ENCODE data around the gene NKAIN2.

NKAIN2 gene

GRCh38 chr6:123805921-123806320, 2.3 kb downstream of the NKAIN2 start:
- H3K4me1 ChIP-seq (ENCODE audit: control insufficient read depth in 2 of 2, insufficient read depth in 2 of 2, low read length in 2 of 2) = peaks cover 0 to 5% of the 10 kb centered on the region in 2 donors
- peaks cover 18 to 19% of the 10 kb centered on the region in 2 donors for H3K27me3 ChIP-seq (ENCODE audit: control insufficient read depth in 2 of 2, insufficient read depth in 2 of 2, low read length in 2 of 2)
- no peaks in the 10 kb centered on the region for H3K9me3 ChIP-seq (ENCODE audit: control insufficient read depth in 2 of 2, low read length in 2 of 2)
- no peak overlapping the region for H3K4me3 ChIP-seq (ENCODE audit: low read length in 2 of 2)
- H3K36me3 ChIP-seq (ENCODE audit: control insufficient read depth in 2 of 2, insufficient read depth in 2 of 2, low read length in 2 of 2) = no peaks in the 10 kb centered on the region
- no peak overlapping the region for H3K27ac ChIP-seq (ENCODE audit: low read depth in 2 of 2, low read length in 2 of 2)
- no peak overlapping the region for H3K9ac ChIP-seq (ENCODE audit: low read depth in 1 of 2, low read length in 2 of 2)

- H3K36me3 ChIP-seq (ENCODE audit: control insufficient read depth in 2 of 2, insufficient read depth in 2 of 2, low read length in 2 of 2) = no peaks in the 10 kb centered on the region
- peaks cover 18 to 19% of the 10 kb centered on the region in 2 donors for H3K27me3 ChIP-seq (ENCODE audit: control insufficient read depth in 2 of 2, insufficient read depth in 2 of 2, low read length in 2 of 2)
- H3K4me1 ChIP-seq (ENCODE audit: control insufficient read depth in 2 of 2, insufficient read depth in 2 of 2, low read length in 2 of 2) = peaks cover 0 to 5% of the 10 kb centered on the region in 2 donors
- H3K9ac ChIP-seq (ENCODE audit: low read depth in 1 of 2, low read length in 2 of 2) = no peak overlapping the region
- H3K4me3 ChIP-seq (ENCODE audit: low read length in 2 of 2) = no peak overlapping the region
- H3K9me3 ChIP-seq (ENCODE audit: control insufficient read depth in 2 of 2, low read length in 2 of 2) = no peaks in the 10 kb centered on the region
- H3K27ac ChIP-seq (ENCODE audit: low read depth in 2 of 2, low read length in 2 of 2) = no peak overlapping the region
Observed at GRCh38 chr6:123806561-123806960, 2.9 kb downstream of the NKAIN2 start.

- H3K4me3 ChIP-seq (ENCODE audit: low read length in 2 of 2) = no peak overlapping the region
- H3K9me3 ChIP-seq (ENCODE audit: control insufficient read depth in 2 of 2, low read length in 2 of 2) = no peaks in the 10 kb centered on the region
- peaks cover 13 to 15% of the 10 kb centered on the region in 2 donors for H3K27me3 ChIP-seq (ENCODE audit: control insufficient read depth in 2 of 2, insufficient read depth in 2 of 2, low read length in 2 of 2)
- H3K27ac ChIP-seq (ENCODE audit: low read depth in 2 of 2, low read length in 2 of 2) = no peak overlapping the region
- H3K4me1 ChIP-seq (ENCODE audit: control insufficient read depth in 2 of 2, insufficient read depth in 2 of 2, low read length in 2 of 2) = no peaks in the 10 kb centered on the region
- H3K36me3 ChIP-seq (ENCODE audit: control insufficient read depth in 2 of 2, insufficient read depth in 2 of 2, low read length in 2 of 2) = no peaks in the 10 kb centered on the region
- H3K9ac ChIP-seq (ENCODE audit: low read depth in 1 of 2, low read length in 2 of 2) = no peak overlapping the region
Observed at GRCh38 chr6:123808556-123808955, 4.9 kb downstream of the NKAIN2 start.

GRCh38 chr6:123810214-123810613, 6.5 kb downstream of the NKAIN2 start:
- H3K27me3 ChIP-seq (ENCODE audit: control insufficient read depth in 2 of 2, insufficient read depth in 2 of 2, low read length in 2 of 2) = peaks cover 1 to 2% of the 10 kb centered on the region in 2 donors
- no peak overlapping the region for H3K9ac ChIP-seq (ENCODE audit: low read depth in 1 of 2, low read length in 2 of 2)
- no peaks in the 10 kb centered on the region for H3K4me1 ChIP-seq (ENCODE audit: control insufficient read depth in 2 of 2, insufficient read depth in 2 of 2, low read length in 2 of 2)
- no peak overlapping the region for H3K4me3 ChIP-seq (ENCODE audit: low read length in 2 of 2)
- no peak overlapping the region for H3K27ac ChIP-seq (ENCODE audit: low read depth in 2 of 2, low read length in 2 of 2)
- no peaks in the 10 kb centered on the region for H3K9me3 ChIP-seq (ENCODE audit: control insufficient read depth in 2 of 2, low read length in 2 of 2)
- no peaks in the 10 kb centered on the region for H3K36me3 ChIP-seq (ENCODE audit: control insufficient read depth in 2 of 2, insufficient read depth in 2 of 2, low read length in 2 of 2)

- Histone ChIP-seq H3K27me3 (ENCODE audit: control insufficient read depth in 2 of 2, insufficient read depth in 2 of 2, low read length in 2 of 2) (no peaks in the 10 kb centered on the region), H3K9ac (ENCODE audit: low read depth in 1 of 2, low read length in 2 of 2) (no peak overlapping the region), H3K36me3 (ENCODE audit: control insufficient read depth in 2 of 2, insufficient read depth in 2 of 2, low read length in 2 of 2) (no peaks in the 10 kb centered on the region), H3K27ac (ENCODE audit: low read depth in 2 of 2, low read length in 2 of 2) (no peak overlapping the region), H3K4me3 (ENCODE audit: low read length in 2 of 2) (no peak overlapping the region), H3K9me3 (ENCODE audit: control insufficient read depth in 2 of 2, low read length in 2 of 2) (no peaks in the 10 kb centered on the region), H3K4me1 (ENCODE audit: control insufficient read depth in 2 of 2, insufficient read depth in 2 of 2, low read length in 2 of 2) (no peaks in the 10 kb centered on the region)
Observed at GRCh38 chr6:123810948-123811347, 7.3 kb downstream of the NKAIN2 start.

GRCh38 chr6:123811378-123811777, 7.7 kb downstream of the NKAIN2 start:
- H3K9ac ChIP-seq (ENCODE audit: low read depth in 1 of 2, low read length in 2 of 2) = no peak overlapping the region
- no peaks in the 10 kb centered on the region for H3K9me3 ChIP-seq (ENCODE audit: control insufficient read depth in 2 of 2, low read length in 2 of 2)
- no peaks in the 10 kb centered on the region for H3K4me1 ChIP-seq (ENCODE audit: control insufficient read depth in 2 of 2, insufficient read depth in 2 of 2, low read length in 2 of 2)
- no peaks in the 10 kb centered on the region for H3K27me3 ChIP-seq (ENCODE audit: control insufficient read depth in 2 of 2, insufficient read depth in 2 of 2, low read length in 2 of 2)
- no peak overlapping the region for H3K27ac ChIP-seq (ENCODE audit: low read depth in 2 of 2, low read length in 2 of 2)
- H3K36me3 ChIP-seq (ENCODE audit: control insufficient read depth in 2 of 2, insufficient read depth in 2 of 2, low read length in 2 of 2) = no peaks in the 10 kb centered on the region
- no peak overlapping the region for H3K4me3 ChIP-seq (ENCODE audit: low read length in 2 of 2)

GRCh38 chr6:123812621-123813020, 9.0 kb downstream of the NKAIN2 start:
- H3K27ac ChIP-seq (ENCODE audit: low read depth in 2 of 2, low read length in 2 of 2) = no peak overlapping the region
- no peaks in the 10 kb centered on the region for H3K4me1 ChIP-seq (ENCODE audit: control insufficient read depth in 2 of 2, insufficient read depth in 2 of 2, low read length in 2 of 2)
- no peak overlapping the region for H3K9ac ChIP-seq (ENCODE audit: low read depth in 1 of 2, low read length in 2 of 2)
- H3K9me3 ChIP-seq (ENCODE audit: control insufficient read depth in 2 of 2, low read length in 2 of 2) = no peaks in the 10 kb centered on the region
- H3K27me3 ChIP-seq (ENCODE audit: control insufficient read depth in 2 of 2, insufficient read depth in 2 of 2, low read length in 2 of 2) = no peaks in the 10 kb centered on the region
- no peaks in the 10 kb centered on the region for H3K36me3 ChIP-seq (ENCODE audit: control insufficient read depth in 2 of 2, insufficient read depth in 2 of 2, low read length in 2 of 2)
- H3K4me3 ChIP-seq (ENCODE audit: low read length in 2 of 2) = no peak overlapping the region

- no peaks in the 10 kb centered on the region for H3K27me3 ChIP-seq (ENCODE audit: control insufficient read depth in 2 of 2, insufficient read depth in 2 of 2, low read length in 2 of 2)
- H3K9ac ChIP-seq (ENCODE audit: low read depth in 1 of 2, low read length in 2 of 2) = no peak overlapping the region
- H3K27ac ChIP-seq (ENCODE audit: low read depth in 2 of 2, low read length in 2 of 2) = no peak overlapping the region
- no peaks in the 10 kb centered on the region for H3K9me3 ChIP-seq (ENCODE audit: control insufficient read depth in 2 of 2, low read length in 2 of 2)
- no peak overlapping the region for H3K4me3 ChIP-seq (ENCODE audit: low read length in 2 of 2)
- H3K4me1 ChIP-seq (ENCODE audit: control insufficient read depth in 2 of 2, insufficient read depth in 2 of 2, low read length in 2 of 2) = no peaks in the 10 kb centered on the region
- no peaks in the 10 kb centered on the region for H3K36me3 ChIP-seq (ENCODE audit: control insufficient read depth in 2 of 2, insufficient read depth in 2 of 2, low read length in 2 of 2)
Observed at GRCh38 chr6:123821112-123821511, 17.4 kb downstream of the NKAIN2 start.

GRCh38 chr6:123829302-123829953, 25.8 kb downstream of the NKAIN2 start:
- Histone ChIP-seq H3K27ac (ENCODE audit: low read depth in 2 of 2, low read length in 2 of 2) (no peak overlapping the region), H3K27me3 (ENCODE audit: control insufficient read depth in 2 of 2, insufficient read depth in 2 of 2, low read length in 2 of 2) (no peaks in the 10 kb centered on the region), H3K9ac (ENCODE audit: low read depth in 1 of 2, low read length in 2 of 2) (no peak overlapping the region), H3K4me3 (ENCODE audit: low read length in 2 of 2) (no peak overlapping the region), H3K4me1 (ENCODE audit: control insufficient read depth in 2 of 2, insufficient read depth in 2 of 2, low read length in 2 of 2) (no peaks in the 10 kb centered on the region), H3K9me3 (ENCODE audit: control insufficient read depth in 2 of 2, low read length in 2 of 2) (no peaks in the 10 kb centered on the region), H3K36me3 (ENCODE audit: control insufficient read depth in 2 of 2, insufficient read depth in 2 of 2, low read length in 2 of 2) (no peaks in the 10 kb centered on the region)

GRCh38 chr6:123830120-123830519, 26.5 kb downstream of the NKAIN2 start:
- H3K36me3 ChIP-seq (ENCODE audit: control insufficient read depth in 2 of 2, insufficient read depth in 2 of 2, low read length in 2 of 2) = no peaks in the 10 kb centered on the region
- H3K4me1 ChIP-seq (ENCODE audit: control insufficient read depth in 2 of 2, insufficient read depth in 2 of 2, low read length in 2 of 2) = no peaks in the 10 kb centered on the region
- H3K9me3 ChIP-seq (ENCODE audit: control insufficient read depth in 2 of 2, low read length in 2 of 2) = no peaks in the 10 kb centered on the region
- H3K9ac ChIP-seq (ENCODE audit: low read depth in 1 of 2, low read length in 2 of 2) = no peak overlapping the region
- no peak overlapping the region for H3K4me3 ChIP-seq (ENCODE audit: low read length in 2 of 2)
- H3K27me3 ChIP-seq (ENCODE audit: control insufficient read depth in 2 of 2, insufficient read depth in 2 of 2, low read length in 2 of 2) = no peaks in the 10 kb centered on the region
- no peak overlapping the region for H3K27ac ChIP-seq (ENCODE audit: low read depth in 2 of 2, low read length in 2 of 2)

Data from mucosa of rectum (tissue), 2 donors.